Measurements from ENCODE around the gene TAC1.

The TAC1 gene

DNA sequence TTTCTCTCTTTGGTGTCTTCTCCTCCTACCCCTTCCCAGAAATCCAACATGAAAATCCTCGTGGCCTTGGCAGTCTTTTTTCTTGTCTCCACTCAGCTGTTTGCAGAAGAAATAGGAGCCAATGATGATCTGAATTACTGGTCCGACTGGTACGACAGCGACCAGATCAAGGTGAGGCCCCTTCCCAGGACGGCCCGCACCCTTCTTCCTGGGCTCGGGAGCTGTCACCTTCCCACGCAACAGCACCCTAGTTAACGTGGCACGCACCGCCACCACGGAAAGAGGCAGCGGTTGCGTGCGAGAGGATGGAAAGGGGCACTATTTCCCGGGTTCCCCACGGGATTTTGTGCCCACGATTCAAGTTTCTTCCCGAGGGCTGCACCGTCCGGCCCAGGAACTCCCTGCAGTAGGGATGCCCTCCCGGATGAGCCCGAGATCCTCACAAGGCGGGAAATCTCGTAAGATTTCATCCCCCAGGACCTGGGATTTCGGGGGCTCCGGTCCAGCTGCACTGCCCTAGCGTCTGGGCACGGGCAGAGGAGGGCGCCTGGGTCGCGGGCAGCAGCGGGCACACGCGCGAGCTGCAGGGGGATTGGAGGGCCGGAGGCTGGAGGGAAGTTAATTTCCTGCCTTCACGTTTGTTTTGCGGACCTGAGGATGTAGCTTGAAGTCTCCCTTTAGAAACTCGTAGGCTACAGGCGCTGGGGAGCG is 834 bp downstream of the TAC1 start:
- DNase-seq (ENCODE audit: low read depth): no peak
- H3K4me3 ChIP-seq (ENCODE audit: low read depth, low read length): no peak overlapping the region
- TF ChIP-seq, protein P1, sequence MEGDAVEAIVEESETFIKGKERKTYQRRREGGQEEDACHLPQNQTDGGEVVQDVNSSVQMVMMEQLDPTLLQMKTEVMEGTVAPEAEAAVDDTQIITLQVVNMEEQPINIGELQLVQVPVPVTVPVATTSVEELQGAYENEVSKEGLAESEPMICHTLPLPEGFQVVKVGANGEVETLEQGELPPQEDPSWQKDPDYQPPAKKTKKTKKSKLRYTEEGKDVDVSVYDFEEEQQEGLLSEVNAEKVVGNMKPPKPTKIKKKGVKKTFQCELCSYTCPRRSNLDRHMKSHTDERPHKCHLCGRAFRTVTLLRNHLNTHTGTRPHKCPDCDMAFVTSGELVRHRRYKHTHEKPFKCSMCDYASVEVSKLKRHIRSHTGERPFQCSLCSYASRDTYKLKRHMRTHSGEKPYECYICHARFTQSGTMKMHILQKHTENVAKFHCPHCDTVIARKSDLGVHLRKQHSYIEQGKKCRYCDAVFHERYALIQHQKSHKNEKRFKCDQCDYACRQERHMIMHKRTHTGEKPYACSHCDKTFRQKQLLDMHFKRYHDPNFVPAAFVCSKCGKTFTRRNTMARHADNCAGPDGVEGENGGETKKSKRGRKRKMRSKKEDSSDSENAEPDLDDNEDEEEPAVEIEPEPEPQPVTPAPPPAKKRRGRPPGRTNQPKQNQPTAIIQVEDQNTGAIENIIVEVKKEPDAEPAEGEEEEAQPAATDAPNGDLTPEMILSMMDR (conservative IDR thresholded peaks at IDR 0.05; ENCODE audit: low read depth, low read length): no peak

DNA sequence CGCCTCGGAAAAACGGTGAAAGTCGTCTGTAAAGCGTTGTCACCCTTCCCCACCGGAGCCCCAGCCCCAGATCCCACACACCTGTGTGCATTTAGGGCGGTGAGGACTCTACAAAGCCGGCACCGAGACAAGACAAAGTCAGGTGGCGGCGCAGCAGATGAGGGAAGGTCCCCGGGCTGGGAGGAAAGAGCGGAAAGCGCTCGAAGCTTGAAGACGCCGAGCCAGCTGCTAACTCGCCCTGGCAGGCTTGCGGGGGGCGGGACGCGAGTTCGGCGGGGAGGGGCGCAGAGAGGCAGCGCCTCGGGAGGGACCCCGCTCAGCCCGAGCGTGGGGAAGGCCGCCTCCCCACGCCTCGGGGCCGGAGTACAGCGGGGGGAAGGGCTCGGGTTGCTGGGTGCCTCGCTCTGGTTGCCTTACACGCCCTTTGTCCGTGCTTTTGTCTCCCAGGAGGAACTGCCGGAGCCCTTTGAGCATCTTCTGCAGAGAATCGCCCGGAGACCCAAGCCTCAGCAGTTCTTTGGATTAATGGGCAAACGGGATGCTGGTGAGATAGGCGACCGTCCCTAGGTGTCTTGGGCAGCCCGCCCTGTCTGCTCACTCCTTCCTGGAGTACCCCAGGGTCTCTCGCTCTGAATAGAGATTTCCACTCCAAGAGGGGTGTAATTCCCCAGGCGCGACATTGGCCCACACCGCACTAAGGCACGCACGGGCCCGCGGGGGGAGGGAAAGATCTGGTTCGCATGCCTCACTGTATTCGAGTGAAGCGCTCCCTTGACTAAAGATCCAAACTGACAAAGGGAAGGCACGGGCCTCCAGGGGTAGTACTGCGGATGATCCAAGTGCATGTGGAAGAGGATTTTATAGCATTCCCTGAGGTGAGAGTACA is 1.6 kb downstream of the TAC1 start:
- TF ChIP-seq, protein P1 (conservative IDR thresholded peaks at IDR 0.05; ENCODE audit: low read depth, low read length): no peak
- no peak overlapping the region for H3K4me3 ChIP-seq (ENCODE audit: low read depth, low read length)
- no peak for DNase-seq (ENCODE audit: low read depth)

DNA sequence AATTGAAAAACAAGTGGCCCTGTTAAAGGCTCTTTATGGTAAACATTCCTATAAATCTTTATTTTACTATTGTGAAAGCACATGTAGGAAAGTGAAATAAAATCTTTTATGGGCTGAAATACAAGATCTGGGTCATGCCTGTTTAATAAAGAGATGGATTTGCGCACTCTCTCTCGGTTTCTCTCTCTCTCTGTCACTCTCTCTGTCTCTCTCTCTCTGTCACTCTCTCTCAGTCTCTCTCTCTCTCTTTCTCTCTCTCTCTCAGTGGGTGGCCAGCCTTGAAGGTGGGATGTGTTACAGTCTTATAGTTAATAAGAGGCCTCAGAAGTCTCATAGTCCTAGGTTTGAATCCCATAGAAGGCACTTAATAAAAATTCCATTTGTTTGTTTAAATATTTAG is 2.4 kb downstream of the TAC1 start:
- TF ChIP-seq, protein P1 (conservative IDR thresholded peaks at IDR 0.05; ENCODE audit: low read depth, low read length): no peak
- no peak overlapping the region for H3K4me3 ChIP-seq (ENCODE audit: low read depth, low read length)
- no peak for DNase-seq (ENCODE audit: low read depth)

DNA sequence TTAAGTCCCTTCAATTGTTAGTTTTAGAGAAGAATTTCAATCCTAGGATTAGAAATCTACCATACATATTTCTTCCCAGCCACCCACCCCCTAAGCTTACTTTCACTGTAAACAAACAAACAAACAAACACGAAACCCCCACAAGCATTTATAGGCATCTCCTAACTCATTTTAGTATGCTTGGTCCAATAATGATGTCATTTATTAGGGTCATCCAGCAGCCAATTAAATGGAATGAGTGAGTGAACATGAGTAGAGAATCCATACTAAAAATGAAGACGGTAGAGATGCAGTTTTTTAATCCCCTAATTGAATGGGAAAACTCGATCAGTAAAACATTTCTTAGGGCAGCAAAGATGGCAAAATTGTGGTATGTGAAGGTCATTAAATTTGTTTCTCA is 3.2 kb downstream of the TAC1 start:
- no peak overlapping the region for H3K4me3 ChIP-seq (ENCODE audit: low read depth, low read length)
- TF ChIP-seq, protein P1 (conservative IDR thresholded peaks at IDR 0.05; ENCODE audit: low read depth, low read length): no peak
- DNase-seq (ENCODE audit: low read depth): no peak

DNA sequence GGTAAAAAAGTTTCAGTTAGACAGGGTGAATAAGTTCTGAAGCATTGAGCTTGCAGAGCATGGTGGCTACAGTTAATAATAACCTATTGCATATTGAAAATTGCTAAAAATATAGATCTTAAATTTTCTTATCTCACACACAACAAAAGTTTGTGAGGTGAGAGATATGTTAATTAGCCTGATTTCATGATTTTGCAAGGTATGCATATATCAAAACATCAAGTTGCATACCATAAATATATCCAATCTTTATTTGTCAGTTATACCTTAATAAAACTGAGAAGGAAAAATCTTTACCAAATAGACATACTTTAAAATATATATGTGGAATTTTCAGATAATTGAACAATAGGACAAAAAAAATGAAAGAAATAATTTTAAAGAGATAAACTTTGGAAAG is 16.6 kb downstream of the TAC1 start:
- DNase-seq (ENCODE audit: low read depth): no peak
- no peak overlapping the region for H3K4me3 ChIP-seq (ENCODE audit: low read depth, low read length)
- TF ChIP-seq, protein P1 (conservative IDR thresholded peaks at IDR 0.05; ENCODE audit: low read depth, low read length): no peak

DNA sequence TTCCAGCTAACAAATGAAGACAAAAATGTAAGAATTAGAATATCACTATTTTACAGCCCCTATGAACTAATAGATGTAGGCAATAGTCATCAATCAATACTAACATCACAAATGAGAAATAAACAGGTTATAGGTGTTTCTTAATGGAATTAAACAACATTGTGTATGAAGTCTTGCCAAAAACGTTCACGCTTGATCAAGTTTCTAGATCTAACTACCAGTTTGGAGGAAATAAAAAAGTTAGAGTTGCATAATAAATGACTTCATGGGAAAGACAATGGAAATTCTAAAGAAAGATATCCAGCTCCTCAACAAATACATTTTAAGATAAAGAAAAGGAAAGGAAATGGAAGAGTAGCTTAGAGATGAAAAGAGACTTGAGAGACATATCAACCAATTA is 19.7 kb downstream of the TAC1 start:
- no peak for DNase-seq (ENCODE audit: low read depth)
- TF ChIP-seq, protein P1 (conservative IDR thresholded peaks at IDR 0.05; ENCODE audit: low read depth, low read length): no peak
- no peak overlapping the region for H3K4me3 ChIP-seq (ENCODE audit: low read depth, low read length)

Measured in choroid plexus epithelial cell (primary cell).